SK-N-MC (cell line): ENCODE measurements around the gene POLR1G.

Experiments used
- EZH2 ChIP-seq: fragments of 200-600 bp; sonication (generic); IDR thresholded peaks from one replicate; pipeline ENCODE4 v1.6.1; 2017; ENCODE audit warnings: antibody characterized with exemption
- FOXP2 ChIP-seq: optimal IDR thresholded peaks from 2 replicates; pipeline ENCODE3; 2011; ENCODE audit warnings: mild to moderate bottlenecking, moderate library complexity; ENCODE audit not compliant: insufficient read depth; ENCODE audit errors: extremely low read length, control extremely low read depth
- POLR2AphosphoS5 ChIP-seq: IDR thresholded peaks from 2 replicates; pipeline ENCODE4 v1.6.1; 2012; ENCODE audit warnings: mild to moderate bottlenecking, low read depth, low read length, borderline replicate concordance

GRCh38 chr19:45423589-45424190 is 17.2 kb downstream of the POLR1G start, which contains the start of gene ERCC1:
- TF ChIP-seq EZH2 (no peak), POLR2AphosphoS5 (peak; percentile 93), FOXP2 (no peak)
